ENCODE results near the gene SHMT2. TPM values are rescaled to one million over a fixed set of nuclear protein-coding genes. Genes with fewer than 3 reads are reported as not detected.

Gene SHMT2
- total RNA-seq, 1 experiment from 2014 or later, result 409 TPM

DNA sequence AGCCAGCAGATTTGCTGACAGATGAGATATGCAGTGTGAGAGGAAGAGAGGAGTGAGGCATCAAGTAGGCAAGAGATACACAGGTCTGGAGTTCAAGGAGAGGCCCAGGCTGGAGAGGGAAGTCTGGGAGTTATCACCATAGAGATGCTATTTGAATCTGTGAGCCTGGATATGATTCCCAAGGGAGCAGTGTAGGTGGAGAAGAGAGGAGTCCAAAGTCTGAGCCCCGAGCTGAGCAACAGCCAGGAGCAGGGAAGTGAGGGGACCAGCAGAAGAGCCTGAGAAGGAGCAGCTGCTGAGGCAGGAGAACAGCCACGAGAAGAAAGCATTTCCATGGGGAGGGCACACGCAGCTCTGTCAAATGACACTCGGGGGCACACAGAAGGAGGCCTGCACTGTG, 33.1 kb upstream of the SHMT2 start:
- no peak for DNase-seq (ENCODE audit: extremely low read depth, low read depth)

- no peak for DNase-seq (ENCODE audit: extremely low read depth, low read depth)
Measured at GRCh38 chr12:57196956-57197355, 32.6 kb upstream of the SHMT2 start.

DNA sequence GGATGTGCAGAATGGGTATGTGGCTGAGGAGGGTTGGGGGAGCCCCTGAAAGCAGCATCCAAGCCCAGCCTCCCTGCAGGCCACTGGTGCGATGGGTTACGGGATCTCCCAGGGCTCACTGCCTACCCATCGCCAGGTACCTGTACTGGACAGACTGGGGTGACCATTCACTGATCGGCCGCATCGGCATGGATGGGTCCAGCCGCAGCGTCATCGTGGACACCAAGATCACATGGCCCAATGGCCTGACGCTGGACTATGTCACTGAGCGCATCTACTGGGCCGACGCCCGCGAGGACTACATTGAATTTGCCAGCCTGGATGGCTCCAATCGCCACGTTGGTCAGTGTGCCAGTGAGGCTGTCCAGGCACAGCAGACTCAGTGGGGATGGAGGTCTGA, 31.2 kb upstream of the SHMT2 start:
- DNase-seq (ENCODE audit: extremely low read depth, low read depth), result no peak

GRCh38 chr12:57199191-57199590, 30.3 kb upstream of the SHMT2 start:
- no peak for DNase-seq (ENCODE audit: extremely low read depth, low read depth)

GRCh38 chr12:57200497-57200896, 29.0 kb upstream of the SHMT2 start:
- no peak for DNase-seq (ENCODE audit: extremely low read depth, low read depth)

GRCh38 chr12:57201219-57201618, 28.3 kb upstream of the SHMT2 start:
- no peak for DNase-seq (ENCODE audit: extremely low read depth, low read depth)

- DNase-seq (ENCODE audit: extremely low read depth, low read depth), result no peak
Measured at GRCh38 chr12:57201631-57202030, 27.9 kb upstream of the SHMT2 start.

- DNase-seq (ENCODE audit: extremely low read depth, low read depth), result no peak
Measured at GRCh38 chr12:57202321-57202720, 27.2 kb upstream of the SHMT2 start.

DNA sequence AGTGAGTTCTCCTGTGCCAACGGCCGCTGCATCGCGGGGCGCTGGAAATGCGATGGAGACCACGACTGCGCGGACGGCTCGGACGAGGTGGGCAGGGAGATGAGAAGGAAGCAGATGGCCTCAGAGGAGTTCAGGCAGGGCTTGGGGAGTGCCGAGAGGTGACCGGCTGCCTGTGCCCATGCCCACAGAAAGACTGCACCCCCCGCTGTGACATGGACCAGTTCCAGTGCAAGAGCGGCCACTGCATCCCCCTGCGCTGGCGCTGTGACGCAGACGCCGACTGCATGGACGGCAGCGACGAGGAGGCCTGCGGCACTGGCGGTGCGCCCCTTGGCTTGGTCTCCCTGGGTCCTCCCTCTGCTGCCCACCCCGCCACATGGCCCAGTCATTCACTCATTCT, 26.3 kb upstream of the SHMT2 start:
- no peak for DNase-seq (ENCODE audit: extremely low read depth, low read depth)

- DNase-seq (ENCODE audit: extremely low read depth, low read depth), result no peak
Measured at GRCh38 chr12:57203791-57204190, 25.7 kb upstream of the SHMT2 start.

DNA sequence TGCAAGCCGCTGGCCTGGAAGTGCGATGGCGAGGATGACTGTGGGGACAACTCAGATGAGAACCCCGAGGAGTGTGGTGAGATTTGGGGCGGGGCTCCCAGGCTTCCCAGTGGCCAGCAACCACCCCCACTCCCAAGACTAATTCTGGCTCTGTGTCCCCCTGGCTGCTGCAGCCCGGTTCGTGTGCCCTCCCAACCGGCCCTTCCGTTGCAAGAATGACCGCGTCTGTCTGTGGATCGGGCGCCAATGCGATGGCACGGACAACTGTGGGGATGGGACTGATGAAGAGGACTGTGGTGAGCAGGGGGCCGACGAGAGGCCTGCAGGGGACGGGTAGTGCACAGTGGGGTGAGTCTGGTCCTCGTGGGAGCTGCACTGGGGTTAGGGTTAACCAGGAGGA, 25.1 kb upstream of the SHMT2 start:
- DNase-seq (ENCODE audit: extremely low read depth, low read depth), result no peak

DNA sequence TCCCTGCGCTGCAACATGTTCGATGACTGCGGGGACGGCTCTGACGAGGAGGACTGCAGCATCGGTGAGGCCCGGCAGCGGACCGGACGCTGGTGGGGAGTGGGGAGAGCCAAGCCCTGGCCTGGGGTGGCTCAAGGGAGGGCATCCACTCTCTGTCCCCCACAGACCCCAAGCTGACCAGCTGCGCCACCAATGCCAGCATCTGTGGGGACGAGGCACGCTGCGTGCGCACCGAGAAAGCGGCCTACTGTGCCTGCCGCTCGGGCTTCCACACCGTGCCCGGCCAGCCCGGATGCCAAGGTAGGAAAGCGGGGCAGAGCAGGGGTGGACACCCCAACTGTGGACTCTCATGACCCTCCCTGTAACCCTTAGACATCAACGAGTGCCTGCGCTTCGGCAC, 24.3 kb upstream of the SHMT2 start:
- no peak for DNase-seq (ENCODE audit: extremely low read depth, low read depth)

DNA sequence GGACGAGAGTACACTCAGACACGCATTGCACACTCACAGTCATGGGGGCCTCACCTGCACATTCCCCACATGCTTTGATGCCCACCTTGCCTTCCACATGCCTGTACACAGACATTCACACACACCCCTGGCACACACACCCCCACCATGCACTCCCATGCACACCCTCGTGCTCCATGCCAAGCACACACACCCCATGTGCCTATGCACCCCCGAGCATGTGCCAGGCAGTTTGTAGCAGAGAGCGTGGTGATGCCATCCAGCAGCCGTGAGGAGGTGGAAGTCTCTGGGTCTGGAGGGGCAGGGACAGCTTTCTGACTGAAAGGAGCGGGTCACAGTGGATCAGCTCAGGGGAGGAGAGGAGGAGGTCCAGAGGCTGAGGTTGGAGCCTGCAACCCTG, 23.6 kb upstream of the SHMT2 start:
- DNase-seq (ENCODE audit: extremely low read depth, low read depth), result no peak

- no peak for DNase-seq (ENCODE audit: extremely low read depth, low read depth)
Measured at GRCh38 chr12:57207731-57208630, 21.5 kb upstream of the SHMT2 start.

GRCh38 chr12:57208631-57209282, 20.8 kb upstream of the SHMT2 start:
- no peak for DNase-seq (ENCODE audit: extremely low read depth, low read depth)

DNA sequence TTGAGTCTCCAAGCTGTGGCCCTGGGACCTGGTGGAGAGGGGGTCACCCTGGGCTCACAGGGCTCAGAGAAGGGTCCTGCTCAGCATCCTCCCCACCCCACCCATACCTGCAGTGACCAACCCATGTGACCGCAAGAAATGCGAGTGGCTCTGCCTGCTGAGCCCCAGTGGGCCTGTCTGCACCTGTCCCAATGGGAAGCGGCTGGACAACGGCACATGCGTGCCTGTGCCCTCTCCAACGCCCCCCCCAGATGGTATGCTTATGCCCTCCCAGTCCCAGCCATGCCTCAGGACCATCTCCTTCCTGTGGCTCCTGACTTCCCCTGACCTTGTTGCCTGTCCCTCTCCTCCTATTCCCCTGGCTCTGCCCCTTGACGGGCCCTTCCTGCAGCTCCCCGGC, 19.6 kb upstream of the SHMT2 start:
- DNase-seq (ENCODE audit: extremely low read depth, low read depth), result no peak

GRCh38 chr12:57210461-57210860, 19.1 kb upstream of the SHMT2 start:
- no peak for DNase-seq (ENCODE audit: extremely low read depth, low read depth)

DNA sequence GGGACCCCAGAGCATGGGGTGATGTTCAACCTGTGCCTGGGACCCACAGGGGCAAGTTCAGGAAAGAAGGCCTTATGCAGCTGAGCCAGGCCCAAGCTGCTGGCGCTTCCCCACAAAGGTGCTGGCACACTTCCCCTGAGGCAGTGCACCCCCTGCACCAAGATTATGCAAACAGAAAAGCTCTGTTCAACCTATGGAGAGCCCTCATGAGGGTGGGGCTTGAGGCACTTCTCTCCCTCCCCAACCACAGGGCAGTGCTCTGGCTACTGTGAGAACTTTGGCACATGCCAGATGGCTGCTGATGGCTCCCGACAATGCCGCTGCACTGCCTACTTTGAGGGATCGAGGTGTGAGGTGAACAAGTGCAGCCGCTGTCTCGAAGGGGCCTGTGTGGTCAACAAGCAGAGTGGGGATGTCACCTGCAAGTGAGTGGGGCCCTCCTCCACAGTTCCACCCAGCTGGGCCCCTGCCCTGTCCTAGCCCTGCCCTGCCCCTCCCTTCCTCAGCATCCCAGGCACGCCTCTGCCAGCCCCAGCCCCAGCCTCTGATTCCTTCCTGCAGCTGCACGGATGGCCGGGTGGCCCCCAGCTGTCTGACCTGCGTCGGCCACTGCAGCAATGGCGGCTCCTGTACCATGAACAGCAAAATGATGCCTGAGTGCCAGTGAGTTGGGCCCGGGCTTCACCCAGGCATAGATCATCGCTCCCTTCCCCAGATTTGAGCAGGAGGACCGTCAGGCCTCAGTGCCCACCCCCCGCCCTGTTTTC, 18.4 kb upstream of the SHMT2 start:
- no peak for DNase-seq (ENCODE audit: extremely low read depth, low read depth)

- no peak for DNase-seq (ENCODE audit: extremely low read depth, low read depth)
Measured at GRCh38 chr12:57211791-57212700, 17.5 kb upstream of the SHMT2 start.

GRCh38 chr12:57212701-57213057, 16.8 kb upstream of the SHMT2 start:
- DNase-seq (ENCODE audit: extremely low read depth, low read depth), result no peak
